SU-DHL-6 (cell line): Measurements from ENCODE around the gene ZNF789.

Experiments
- H2AFZ ChIP-seq: fragments of 200-600 bp; sonication (generic); 2 replicates; pipeline ENCODE4 v1.6.1; 2014; ENCODE audit warnings: low read depth, mild to moderate bottlenecking, moderate library complexity, mixed read lengths, antibody characterized with exemption, low read length; ENCODE audit not compliant: severe bottlenecking
- H3F3A ChIP-seq: fragments of 200-600 bp; shearing (Covaris generic); 2 replicates; pipeline ENCODE4 v1.6.0; 2016; ENCODE audit warnings: antibody characterized with exemption, mild to moderate bottlenecking; ENCODE audit not compliant: insufficient read depth
- H3K27ac ChIP-seq: fragments of 200-600 bp; sonication (generic); 2 replicates; pipeline ENCODE4 v1.5.1; 2016; ENCODE audit warnings: low read depth, mild to moderate bottlenecking, low read length, moderate library complexity, mixed read lengths
- H3K27me3 ChIP-seq: fragments of 200-600 bp; sonication (generic), shearing (Covaris generic); 2 replicates; pipeline ENCODE4 v1.6.0; 2014; ENCODE audit warnings: mild to moderate bottlenecking, low read length
- H3K36me3 ChIP-seq: fragments of 200-600 bp; sonication (generic); 2 replicates; pipeline ENCODE4 v1.6.1; 2014; ENCODE audit warnings: mild to moderate bottlenecking, low read length, mixed read lengths
- H3K4me2 ChIP-seq: fragments of 300-600, 200-600 bp; shearing (Covaris generic), sonication (generic); 2 replicates; pipeline ENCODE4 v1.6.0; 2014; ENCODE audit warnings: low read length, low read depth, mild to moderate bottlenecking; ENCODE audit not compliant: poor library complexity, severe bottlenecking
- H3K4me3 ChIP-seq: fragments of 200-600 bp; sonication (generic); 2 replicates; pipeline ENCODE4 v1.5.1; 2014; ENCODE audit warnings: antibody characterized with exemption, low read length, mild to moderate bottlenecking, mixed read lengths; ENCODE audit not compliant: insufficient read depth, poor library complexity, severe bottlenecking
- H3K79me2 ChIP-seq: fragments of 200-600 bp; sonication (generic); 2 replicates; pipeline ENCODE4 v1.6.1; 2014; ENCODE audit warnings: mild to moderate bottlenecking, low read length, moderate library complexity; ENCODE audit not compliant: insufficient read depth
- H3K9ac ChIP-seq: fragments of 200-600 bp; sonication (generic); 2 replicates; pipeline ENCODE4 v1.7.0; 2014; ENCODE audit warnings: mild to moderate bottlenecking, low read length
- H3K9me2 ChIP-seq: fragments of 200-600 bp; sonication (generic); replicated peaks from 2 replicates; pipeline ENCODE4 v1.6.1; 2014; ENCODE audit warnings: low read length; ENCODE audit not compliant: insufficient read depth
- H3K9me3 ChIP-seq: fragments of 200-600 bp; sonication (generic); 2 replicates; pipeline ENCODE4 v1.6.1; 2014; ENCODE audit warnings: low read length, mixed read lengths; ENCODE audit not compliant: insufficient read depth
- H4K20me1 ChIP-seq: fragments of 200-600 bp; sonication (generic); 2 replicates; pipeline ENCODE4 v1.6.1; 2014; ENCODE audit warnings: low read depth, mild to moderate bottlenecking, antibody characterized with exemption, low read length, moderate library complexity, mixed read lengths
- EZH2phosphoT487 ChIP-seq: fragments of 200-600 bp; sonication (generic), shearing (Covaris generic); conservative IDR thresholded peaks from 2 replicates; pipeline ENCODE4 v1.6.1; 2018; ENCODE audit warnings: mild to moderate bottlenecking, antibody characterized with exemption, low read length, moderate library complexity, mixed read lengths
- TF ChIP-seq, protein P1 (sequence below): fragments of 200-600 bp; sonication (generic); IDR thresholded peaks from one replicate; pipeline ENCODE4 v1.5.1; 2017; ENCODE audit warnings: antibody characterized with exemption, mild to moderate bottlenecking, low read length, moderate library complexity; ENCODE audit not compliant: insufficient read depth, poor library complexity, severe bottlenecking

The ZNF789 gene

DNA sequence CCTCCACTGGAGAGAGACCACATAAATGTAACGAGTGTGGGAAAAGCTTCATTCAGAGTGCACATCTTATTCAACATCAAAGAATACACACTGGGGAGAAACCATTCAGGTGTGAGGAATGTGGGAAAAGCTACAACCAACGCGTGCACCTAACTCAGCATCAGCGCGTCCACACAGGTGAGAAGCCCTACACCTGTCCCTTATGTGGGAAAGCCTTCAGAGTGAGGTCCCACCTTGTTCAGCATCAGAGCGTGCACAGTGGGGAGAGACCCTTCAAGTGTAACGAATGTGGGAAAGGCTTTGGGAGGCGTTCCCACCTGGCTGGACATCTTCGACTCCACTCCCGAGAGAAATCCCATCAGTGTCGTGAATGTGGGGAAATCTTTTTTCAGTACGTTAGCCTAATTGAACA, 58.7 kb downstream of the ZNF789 start:
- Histone ChIP-seq H3K4me2 (no peak overlapping the region), H4K20me1 (no peaks in the 10 kb centered on the region), H3K27ac (no peak overlapping the region), H3K79me2 (no peaks in the 10 kb centered on the region), H3K27me3 (no peaks in the 10 kb centered on the region), H3K9me2 (no peaks in the 10 kb centered on the region), H3K9ac (no peak overlapping the region), H3F3A (no peaks in the 10 kb centered on the region), H3K4me3 (no peak overlapping the region), H3K36me3 (peaks cover 46% of the 10 kb centered on the region), H3K9me3 (peaks cover 26% of the 10 kb centered on the region; the same call in 1 of the 2 replicates), H2AFZ (no peak overlapping the region)
- TF ChIP-seq, protein P1, sequence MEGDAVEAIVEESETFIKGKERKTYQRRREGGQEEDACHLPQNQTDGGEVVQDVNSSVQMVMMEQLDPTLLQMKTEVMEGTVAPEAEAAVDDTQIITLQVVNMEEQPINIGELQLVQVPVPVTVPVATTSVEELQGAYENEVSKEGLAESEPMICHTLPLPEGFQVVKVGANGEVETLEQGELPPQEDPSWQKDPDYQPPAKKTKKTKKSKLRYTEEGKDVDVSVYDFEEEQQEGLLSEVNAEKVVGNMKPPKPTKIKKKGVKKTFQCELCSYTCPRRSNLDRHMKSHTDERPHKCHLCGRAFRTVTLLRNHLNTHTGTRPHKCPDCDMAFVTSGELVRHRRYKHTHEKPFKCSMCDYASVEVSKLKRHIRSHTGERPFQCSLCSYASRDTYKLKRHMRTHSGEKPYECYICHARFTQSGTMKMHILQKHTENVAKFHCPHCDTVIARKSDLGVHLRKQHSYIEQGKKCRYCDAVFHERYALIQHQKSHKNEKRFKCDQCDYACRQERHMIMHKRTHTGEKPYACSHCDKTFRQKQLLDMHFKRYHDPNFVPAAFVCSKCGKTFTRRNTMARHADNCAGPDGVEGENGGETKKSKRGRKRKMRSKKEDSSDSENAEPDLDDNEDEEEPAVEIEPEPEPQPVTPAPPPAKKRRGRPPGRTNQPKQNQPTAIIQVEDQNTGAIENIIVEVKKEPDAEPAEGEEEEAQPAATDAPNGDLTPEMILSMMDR: no peak
- no peak for TF ChIP-seq EZH2phosphoT487

DNA sequence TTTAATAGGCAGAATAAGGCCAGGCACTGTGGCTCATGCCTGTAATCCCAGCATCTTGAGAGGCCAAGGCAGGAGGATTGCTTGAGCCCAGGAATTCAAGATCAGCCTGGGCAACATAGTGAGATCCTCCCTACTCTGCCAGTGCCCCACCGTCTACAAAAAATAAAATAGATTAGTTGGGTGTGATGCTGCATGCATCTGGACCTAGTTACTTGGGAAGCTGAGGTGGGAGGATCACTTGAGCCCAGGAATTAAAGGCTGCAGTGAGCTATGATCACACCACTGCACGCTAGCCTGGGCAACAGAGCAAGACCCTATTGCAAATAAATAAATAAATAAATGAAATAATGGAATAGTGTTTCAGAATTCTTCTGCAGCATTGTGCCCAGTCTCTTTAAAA, 63.0 kb downstream of the ZNF789 start:
- Histone ChIP-seq H3K4me2 (no peak overlapping the region), H3K79me2 (no peaks in the 10 kb centered on the region), H3K9ac (no peak overlapping the region), H3K9me2 (no peaks in the 10 kb centered on the region), H3K9me3 (peaks cover 25% of the 10 kb centered on the region; the same call in 1 of the 2 replicates), H3K36me3 (peaks cover 21% of the 10 kb centered on the region), H3K4me3 (no peak overlapping the region), H3K27me3 (no peaks in the 10 kb centered on the region), H3K27ac (no peak overlapping the region), H2AFZ (no peak overlapping the region), H4K20me1 (no peaks in the 10 kb centered on the region), H3F3A (no peaks in the 10 kb centered on the region)
- no peak for TF ChIP-seq EZH2phosphoT487
- TF ChIP-seq, protein P1: no peak
